GM21381 (cell line): ENCODE measurements around the gene TIGD3.
A peak's percentile ranks its signal among the peaks of the same experiment; 100 is the strongest.

Source experiments
- ATAC-seq: cut with Tn5 transposase; IDR thresholded peaks from one replicate; pipeline ENCODE4 v1.9.1; 2021; ENCODE audit warnings: mild to moderate bottlenecking, moderate library complexity; ENCODE audit not compliant: unreplicated experiment

The TIGD3 gene

GRCh38 chr11:65363770-65364169 lies 9.2 kb downstream of the TIGD3 start:
- ATAC-seq = no peak

DNA sequence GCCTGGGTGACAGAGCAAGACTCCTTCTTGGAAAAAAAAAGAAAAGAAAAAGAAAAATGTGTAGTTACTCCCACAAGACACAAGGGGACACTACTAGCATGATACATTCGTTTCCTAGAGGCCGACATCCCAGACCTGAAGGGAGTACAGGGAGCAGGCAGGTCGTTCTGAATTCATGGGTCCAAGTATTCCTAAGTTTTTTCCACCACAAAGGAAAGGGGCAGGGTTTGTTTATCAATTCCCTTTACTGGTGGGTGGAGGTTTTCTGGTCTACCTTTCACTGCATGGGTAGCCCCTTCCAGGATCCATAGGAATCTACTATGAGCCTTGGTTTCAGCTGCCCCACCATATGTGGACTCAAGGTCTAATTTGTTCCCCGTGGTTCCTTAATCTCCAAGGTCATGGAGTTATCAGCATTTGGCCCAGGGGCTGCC lies 11.8 kb downstream of the TIGD3 start:
- no peak for ATAC-seq

- no peak for ATAC-seq
Observed at GRCh38 chr11:65370659-65371049, 16.1 kb downstream of the TIGD3 start.

DNA sequence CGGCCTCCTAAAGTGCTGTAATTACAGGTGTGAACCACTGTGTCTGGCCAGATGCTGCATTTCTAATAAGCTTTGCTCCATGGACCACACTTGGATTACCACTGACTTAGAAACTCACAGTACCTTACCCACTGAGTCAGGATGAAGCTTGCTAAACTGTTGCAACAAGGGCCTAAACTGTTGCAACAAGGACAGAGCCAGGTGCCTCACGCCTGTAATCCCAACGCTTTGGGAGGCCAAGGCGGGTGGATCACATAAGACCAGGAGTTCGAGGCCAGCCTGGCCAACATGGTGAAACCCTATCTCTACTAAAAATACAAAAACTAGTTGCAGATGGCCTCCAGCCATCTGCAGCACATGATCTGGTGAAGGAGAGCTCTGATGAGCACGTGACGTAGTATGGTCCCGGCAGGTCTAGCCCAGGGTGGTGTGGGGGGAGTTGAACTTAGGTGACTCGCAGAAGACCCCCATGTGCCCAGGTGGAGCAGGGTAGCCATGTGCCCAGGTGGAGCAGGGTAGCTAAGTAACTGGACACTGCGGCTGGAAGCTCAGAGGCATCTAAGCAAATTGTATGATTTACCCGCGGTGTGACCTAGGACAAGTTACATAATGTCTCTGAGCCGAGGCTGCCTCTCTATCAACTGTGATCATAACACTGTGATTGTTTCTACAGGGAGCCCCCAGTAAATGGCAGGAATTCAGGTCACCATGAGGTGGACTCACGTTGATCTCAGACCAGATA lies 19.5 kb downstream of the TIGD3 start:
- ATAC-seq = no peak

DNA sequence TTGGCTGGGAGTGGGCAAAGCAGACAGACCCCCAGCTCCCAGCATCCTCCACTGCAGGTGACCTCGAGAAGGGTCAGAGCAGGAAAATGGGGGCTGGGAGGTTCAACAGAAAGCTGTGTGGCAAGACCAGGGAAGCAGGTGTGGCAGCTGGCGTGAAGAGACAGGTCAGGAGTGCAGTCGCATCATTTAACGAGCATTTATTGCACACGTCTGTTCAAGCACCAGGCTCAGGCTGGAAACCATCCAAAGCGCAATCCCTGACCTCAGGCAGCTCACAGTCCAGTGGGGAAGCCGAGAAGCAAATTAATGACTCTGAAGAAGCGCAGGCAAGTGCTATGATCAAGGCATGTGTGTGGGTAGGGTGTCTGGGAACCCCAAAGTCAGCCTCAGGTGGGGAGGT lies 20.5 kb downstream of the TIGD3 start:
- ATAC-seq = no peak

DNA sequence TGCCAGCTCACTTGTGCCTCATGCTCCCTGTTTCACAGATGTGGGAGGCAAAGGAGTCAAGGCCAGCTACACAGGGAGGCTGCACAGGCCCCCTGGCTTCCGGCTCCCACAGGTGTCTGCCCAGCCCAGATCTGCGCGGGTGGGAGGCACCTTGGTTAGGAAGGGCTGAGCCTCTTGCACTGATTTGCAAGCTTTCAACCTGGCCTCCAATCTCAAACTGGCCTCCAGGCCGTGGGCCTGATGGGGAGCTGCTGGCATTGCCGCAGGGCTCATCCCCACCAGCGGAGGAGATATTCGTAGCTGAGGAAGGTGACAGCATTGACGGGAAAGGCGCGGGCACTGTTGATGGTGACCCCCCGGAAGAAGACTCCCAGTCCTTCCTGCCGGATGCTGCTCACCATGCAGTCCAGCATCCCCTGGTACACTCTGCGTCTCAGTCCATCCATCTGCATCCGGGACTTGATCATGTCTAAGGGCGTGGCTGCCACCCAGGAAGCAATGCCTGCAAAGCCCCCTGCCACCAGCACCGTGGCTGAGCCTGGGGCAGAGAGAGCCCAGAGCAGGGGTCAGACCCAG lies 21.7 kb downstream of the TIGD3 start:
- no peak for ATAC-seq

GRCh38 chr11:65377036-65377435 lies 22.5 kb downstream of the TIGD3 start:
- ATAC-seq = no peak

- ATAC-seq = no peak
Observed at GRCh38 chr11:65377777-65378176, 23.2 kb downstream of the TIGD3 start.

DNA sequence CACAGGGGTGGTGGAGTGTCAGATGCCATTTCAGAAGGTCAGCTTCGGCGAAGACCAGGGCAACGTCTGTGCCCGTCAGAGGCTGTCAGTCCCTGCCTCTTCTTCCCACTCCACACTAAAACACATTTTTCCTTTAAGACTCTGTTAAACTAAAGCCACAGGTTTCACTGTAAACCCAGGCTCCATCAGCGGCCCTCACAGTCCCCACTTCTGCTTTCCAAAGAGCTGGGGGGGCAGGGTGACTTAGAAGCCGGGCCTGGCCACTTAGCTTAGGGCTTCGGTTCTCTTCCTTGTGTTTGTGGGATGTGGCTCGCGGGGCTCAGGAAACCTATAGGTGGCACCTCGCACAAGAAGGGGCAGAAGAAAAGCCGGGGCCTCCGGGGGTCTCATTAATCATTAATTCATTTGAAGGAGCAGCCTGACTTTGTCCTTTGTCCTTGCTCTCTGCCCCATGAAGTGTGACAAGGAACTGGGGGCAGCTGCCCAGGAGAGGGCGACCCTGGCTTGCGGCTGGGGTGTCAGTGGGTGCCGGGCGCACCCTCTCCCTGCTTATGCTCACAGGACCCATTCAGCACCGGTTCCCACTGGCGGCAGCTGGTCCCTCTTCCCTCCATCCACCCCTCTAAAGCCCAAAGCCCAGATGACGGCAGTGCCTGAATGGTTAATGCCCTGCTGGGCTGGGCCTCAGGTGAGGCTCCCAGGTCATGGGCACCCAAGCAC lies 23.8 kb downstream of the TIGD3 start:
- no peak for ATAC-seq

DNA sequence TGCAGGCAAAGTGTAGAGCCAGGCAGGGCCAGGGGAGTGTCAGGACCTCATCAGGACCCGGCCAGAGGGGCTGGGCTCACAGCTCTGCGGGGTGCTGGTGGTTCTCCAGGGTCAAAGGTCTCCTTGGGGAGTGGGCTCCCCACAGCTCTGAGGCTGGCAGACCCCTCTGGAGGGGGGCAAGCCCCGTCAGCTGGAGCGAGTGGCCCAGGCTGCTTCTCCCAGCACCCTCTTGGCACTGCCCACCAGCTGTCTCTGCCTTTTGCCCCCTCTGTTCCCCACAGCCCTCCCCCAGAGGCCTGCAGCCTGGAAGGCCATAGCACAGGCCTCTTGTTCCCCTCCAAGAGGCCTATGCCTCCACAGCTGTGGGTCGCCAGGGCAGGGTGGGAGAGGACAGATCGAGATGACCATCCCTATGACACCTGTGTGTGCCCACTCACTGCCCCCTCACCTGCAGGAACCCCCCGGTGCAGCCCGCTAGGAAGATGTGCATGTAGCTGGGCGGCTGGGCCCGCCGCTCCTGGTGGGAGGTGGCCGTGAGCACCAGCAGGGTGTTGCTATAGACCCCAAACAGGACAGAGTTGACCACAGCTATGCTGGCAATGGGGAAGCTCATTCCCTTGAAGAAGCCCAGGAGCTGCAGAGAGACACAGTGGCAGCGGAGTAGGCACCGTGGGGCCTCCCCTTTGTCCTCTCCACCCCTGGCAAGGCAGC lies 24.5 kb downstream of the TIGD3 start:
- no peak for ATAC-seq

GRCh38 chr11:65379698-65380459 lies 25.3 kb downstream of the TIGD3 start:
- no peak for ATAC-seq

DNA sequence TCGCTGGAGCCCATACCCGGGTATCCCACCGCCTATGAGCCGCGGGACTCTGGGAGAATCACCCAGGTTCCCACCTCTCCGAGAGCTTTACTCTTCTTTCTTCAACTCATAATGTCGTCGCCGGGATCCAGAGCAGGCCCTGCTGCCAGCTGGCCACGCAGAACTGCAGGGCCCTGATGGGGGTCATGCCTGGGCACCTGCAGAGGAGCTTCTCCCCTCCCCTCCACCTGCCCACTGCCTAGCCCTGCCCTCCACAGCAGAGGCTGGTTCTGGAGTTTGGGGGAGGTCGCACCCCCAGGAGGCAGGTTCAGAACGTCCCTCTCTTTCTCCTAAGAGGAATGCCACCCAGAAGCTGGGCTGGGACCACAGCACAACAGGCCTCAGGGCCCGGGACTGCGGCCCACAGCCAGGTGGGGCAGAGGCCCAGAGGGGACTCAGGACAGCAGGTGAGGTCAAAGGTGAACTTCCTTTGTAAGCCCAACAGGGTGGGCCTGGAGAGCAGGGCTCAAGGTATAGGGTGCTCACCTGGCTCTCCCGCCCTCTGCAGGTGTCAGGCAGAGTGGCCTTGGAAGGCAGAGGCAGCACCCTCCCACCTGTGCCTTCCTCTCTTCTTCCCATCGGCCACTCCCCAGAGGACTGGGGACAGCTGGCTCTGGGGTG lies 26.0 kb downstream of the TIGD3 start:
- no peak for ATAC-seq

GRCh38 chr11:65381716-65382032 lies 27.1 kb downstream of the TIGD3 start:
- ATAC-seq = peak; percentile 5

GRCh38 chr11:65382033-65382803 lies 27.7 kb downstream of the TIGD3 start, which contains the start of gene SLC25A45:
Gene SLC25A45, minus strand, starts transcription at chr11:65382646. Its CDS starts 695 bp downstream, at chr11:65381951.
- ATAC-seq = peak; percentile 63

- no peak for ATAC-seq
Observed at GRCh38 chr11:65382804-65383368, 28.3 kb downstream of the TIGD3 start.

- ATAC-seq = no peak
Observed at GRCh38 chr11:65383778-65384177, 29.2 kb downstream of the TIGD3 start.

DNA sequence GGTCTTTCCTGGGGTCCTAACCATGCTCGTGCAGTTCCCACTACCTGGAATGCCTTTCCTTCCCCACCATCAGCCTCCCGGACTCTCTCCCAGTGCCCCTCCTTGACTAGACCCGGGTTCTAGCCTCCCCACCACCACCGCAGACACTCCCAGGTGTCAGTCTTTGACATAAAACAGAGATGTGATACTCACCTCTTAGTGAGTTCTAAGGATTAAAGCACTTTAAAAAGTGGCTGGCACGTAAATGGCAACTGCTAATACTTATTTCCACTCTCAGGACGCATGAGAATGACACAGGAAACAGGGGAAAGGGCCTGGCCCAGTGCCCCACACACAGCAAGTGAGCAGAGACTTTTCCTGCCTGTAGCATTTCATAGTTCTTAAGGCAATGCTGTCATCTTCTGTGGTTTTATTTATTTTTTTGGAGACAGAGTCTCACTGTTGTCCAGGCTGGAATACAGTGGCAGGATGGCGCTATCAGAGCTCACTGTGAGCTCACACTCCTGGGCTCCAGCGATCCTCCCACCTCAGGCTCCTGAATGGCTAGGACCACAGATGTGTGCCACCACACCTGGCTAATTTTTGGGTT lies 29.8 kb downstream of the TIGD3 start:
- ATAC-seq = no peak

DNA sequence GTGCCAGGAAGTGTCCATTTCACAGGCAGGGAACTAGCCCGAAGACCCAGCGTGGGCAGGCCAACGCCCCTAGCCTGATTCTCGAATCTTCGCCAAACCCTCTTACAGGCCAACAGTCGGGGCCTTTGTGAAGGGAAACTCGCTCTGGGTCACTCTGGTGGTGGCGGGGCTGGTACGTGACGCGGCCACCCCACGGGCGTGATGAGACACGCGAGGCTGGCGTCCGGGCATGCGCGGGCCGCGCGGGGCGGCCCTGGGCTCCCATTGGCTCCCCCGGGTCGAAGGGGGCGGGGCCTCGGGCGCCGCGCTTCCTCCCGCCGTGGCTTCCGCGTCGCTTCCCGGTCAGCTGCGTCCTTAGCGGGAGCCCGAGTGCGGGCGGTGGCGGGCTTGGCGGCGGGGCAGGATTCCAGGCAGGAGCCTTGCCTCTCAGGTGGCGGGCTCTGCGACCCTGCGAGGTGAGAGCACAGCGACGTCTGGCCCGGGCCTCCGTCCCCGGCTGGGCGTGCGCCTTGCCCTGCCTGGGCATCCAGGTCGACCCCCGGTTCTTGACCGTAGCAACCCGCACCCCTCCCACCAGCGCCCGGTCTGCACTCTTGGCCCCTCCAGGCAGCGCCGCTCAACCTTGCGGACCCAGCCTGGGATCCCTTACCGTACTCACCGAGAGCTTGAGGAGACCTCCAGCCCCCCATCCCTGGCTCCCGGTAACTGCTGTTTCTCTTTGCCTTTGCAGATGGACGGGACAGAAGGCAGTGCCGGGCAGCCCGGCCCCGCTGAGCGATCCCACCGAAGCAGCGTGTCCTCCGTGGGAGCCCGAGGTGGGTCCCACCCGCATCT lies 32.0 kb downstream of the TIGD3 start, which contains the start of gene FRMD8:
Gene FRMD8, plus strand, starts transcription at position 331 of the 834 bp plus-strand sequence. Its CDS starts 400 bp downstream, at position 731.
- peak; percentile 36 for ATAC-seq
